HG03139 (cell line): Measurements from ENCODE around the gene G2E3.

Source experiments
- ATAC-seq: cut with Tn5 transposase; IDR thresholded peaks from one replicate; pipeline ENCODE4 v1.9.1; 2021; ENCODE audit not compliant: unreplicated experiment

Gene G2E3

DNA sequence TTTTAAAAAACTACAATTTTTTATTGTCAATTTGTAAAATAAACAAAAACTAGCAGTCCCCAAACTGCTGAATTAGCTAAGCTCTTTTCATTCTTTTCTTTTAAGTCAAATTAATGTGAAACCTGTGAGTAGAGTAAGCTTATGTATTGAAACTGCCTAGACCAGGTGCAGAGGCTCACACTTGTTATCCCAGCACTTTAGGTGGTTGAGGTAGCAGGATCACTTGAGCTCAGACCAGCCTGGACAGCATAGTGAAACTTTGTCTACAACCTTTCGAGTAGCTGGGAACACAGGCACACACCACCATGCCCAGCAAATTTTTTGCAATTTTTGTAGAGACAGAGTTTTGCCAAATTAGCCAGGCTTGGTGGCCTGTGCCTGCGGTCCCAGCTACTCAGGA lies 89.5 kb downstream of the G2E3 start:
- peak; percentile 61 for ATAC-seq

DNA sequence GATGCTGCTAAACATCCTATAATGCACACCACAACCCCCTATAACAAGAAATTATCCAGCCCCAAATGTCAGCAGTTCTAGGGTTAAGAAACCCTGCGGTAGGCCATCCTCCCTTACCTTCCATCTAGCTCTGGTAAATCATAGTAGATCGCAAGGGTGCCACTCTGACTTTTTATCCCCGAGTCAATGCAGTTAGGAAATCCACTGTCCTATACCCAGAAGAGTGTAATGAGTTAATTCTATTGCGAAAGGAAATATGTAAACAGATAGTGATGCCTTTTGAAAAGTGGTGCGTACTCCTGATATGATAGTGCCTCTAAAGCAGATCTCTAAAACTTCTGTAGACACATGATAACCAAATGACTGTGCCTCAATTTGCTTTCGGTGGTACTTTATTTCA lies 93.0 kb downstream of the G2E3 start:
- no peak for ATAC-seq

DNA sequence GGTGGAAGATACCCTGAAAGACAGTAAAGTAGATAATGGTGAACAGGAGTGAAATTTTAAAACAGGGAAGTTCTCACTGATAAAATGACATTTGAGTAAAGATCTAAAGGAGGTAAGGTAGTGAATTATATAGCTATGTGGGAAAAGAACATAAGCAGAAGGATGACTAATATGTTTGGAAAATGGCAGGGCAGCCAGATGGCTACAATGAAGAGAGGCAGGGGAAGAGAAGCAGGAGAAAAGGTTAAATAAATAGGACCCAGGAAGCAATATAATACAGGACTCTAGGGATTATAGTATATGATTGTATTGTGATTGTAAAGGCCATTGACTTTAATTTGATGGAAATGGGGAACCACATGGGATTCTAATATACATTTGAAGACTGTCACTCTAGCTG lies 96.2 kb downstream of the G2E3 start:
- no peak for ATAC-seq

DNA sequence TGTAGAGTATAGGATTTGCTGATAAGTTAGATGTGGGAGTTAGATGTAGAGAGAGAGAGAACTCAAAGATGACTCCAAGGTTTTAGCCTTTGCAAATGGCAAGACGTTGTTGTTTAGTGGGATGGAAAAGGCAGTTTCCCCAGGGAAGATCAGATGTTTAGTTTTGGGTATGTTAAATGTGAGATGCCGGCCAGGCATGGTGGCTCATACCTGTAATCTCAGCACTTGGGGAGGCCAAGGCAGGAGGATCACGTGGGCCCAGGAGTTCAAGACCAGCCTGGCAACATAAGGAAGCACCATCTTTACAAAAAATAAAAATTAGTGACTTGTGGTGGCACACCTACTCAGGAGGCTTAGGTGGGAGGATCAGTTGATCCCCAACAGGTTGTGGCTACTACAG lies 96.7 kb downstream of the G2E3 start:
- ATAC-seq = no peak

DNA sequence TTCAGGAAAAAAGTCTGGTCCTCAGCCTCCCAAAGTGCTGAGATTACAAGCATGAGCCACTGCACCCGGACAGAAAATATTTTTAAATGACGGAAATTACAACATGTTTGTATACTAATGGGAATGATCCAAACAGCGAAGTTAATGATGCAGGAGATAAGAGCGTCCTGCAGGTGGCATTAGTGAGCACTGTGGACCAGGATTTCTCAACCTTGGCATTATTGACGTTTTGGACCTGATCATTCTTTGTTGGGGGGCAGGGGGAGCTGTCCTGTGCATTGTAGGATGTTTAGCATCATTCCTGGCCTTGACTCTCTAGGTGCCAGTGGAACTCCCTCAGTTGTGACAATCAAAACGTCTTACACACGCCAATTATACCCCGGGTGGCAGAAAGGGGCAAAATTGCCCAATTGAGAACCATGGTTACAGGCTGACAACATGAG lies 97.3 kb downstream of the G2E3 start:
- no peak for ATAC-seq

DNA sequence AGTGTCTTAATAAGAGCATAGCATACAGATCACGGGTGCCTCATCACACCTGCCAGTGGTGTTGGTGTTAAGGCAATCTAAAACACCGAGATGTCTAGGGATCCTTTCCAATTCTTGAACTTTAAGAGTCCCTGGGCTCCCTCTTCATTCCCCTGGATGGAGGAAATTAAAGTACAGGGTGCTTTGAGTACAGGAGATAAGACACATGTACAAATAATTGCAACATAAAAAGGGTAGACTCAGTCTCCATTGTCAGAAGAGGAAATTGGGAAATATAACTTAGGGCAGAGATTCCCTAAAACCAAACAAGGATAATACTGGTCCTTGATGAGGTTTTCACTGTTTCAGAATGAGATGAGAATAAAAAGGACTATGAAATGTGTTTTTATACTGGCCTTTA lies 98.1 kb downstream of the G2E3 start:
- no peak for ATAC-seq

DNA sequence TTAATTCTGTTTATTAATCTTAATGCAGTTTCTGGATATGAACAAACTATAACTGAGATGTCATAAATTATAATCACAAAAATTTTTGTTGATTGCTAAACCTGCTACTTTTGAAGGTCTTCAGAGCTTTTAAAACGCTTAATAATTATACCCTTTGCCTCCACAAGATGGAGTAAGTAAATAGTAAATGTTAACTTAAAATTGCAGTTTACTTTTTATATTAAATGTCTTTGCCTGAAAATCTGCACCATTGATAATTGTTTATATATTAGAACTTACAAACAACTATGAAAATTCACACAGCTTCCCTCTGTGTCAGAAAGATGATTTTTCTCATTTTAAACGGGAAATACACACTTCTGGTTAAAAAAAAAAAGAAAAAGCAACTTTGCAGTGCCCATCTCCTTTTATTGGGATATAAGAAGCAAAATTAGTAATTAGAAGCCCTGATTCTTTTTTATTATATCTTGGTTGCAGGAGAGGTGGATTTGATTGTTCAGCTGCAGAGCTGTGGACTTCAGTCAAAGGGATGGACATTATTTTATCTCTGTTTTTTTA lies 98.7 kb downstream of the G2E3 start:
- ATAC-seq = no peak

DNA sequence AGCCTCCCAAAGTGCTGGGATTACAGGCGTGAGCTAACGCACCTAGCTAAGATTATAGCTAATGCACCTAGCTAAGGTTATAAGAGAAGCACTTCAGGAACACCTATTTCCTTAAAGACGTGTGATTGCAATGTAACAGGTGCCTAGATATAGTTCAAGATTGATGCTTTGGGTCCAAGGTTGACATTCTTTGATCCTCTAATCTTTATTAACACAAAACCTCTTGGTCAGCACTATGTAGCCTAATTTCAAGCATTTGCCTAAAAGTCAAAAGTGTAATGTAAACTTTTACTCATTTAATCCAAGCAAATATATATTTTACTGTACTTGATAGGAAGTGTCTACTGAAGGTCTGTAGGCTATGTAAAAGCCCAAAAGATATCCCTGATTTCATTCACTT lies 99.7 kb downstream of the G2E3 start:
- ATAC-seq = no peak

DNA sequence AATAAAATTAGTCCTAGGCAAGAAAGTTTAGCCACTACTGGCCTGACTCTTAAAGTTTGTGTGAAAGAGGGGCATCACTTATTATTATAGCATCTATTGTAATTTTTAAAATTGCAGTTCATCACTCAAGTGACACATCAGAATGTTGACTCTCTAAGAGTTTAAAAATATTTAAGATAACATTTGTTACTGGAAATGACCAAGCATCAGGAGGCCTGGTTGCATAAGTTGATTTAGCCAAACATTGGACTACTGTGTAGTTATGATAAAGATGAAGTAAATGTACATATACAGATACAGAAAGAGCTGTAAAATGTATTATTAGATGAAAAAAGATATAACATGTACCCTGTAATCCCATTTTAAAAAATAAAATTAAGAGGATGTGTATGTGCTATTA lies 110.6 kb downstream of the G2E3 start:
- ATAC-seq = no peak
